ENCODE results near the gene PWWP2B. TPM values are rescaled to one million over a fixed set of nuclear protein-coding genes. Genes with fewer than 3 reads are reported as not detected.

Gene PWWP2B
- polyA plus RNA-seq, 1 donor: 23.7 TPM

- Histone ChIP-seq H3K36me3 (ENCODE audit: control insufficient read depth, insufficient read depth, low read length) (no peaks in the 10 kb centered on the region), H3K4me1 (ENCODE audit: control insufficient read depth, insufficient read depth, low read length) (peaks cover 64% of the 10 kb centered on the region), H3K27ac (ENCODE audit: low read length) (no peak overlapping the region), H3K27me3 (ENCODE audit: control insufficient read depth, insufficient read depth, low read length) (no peaks in the 10 kb centered on the region), H3K4me3 (ENCODE audit: low read length) (peak overlapping the region; percentile 23), H3K9me3 (ENCODE audit: control insufficient read depth, low read depth, low read length) (no peaks in the 10 kb centered on the region)
- no CpG with 5 or more reads among the region's 15 CpGs for WGBS (ENCODE audit: insufficient coverage, low lambda C conversion rate)
- DNase-seq: no peak
Measured at GRCh38 chr10:132453470-132453861, 56.5 kb downstream of the PWWP2B start.

DNA sequence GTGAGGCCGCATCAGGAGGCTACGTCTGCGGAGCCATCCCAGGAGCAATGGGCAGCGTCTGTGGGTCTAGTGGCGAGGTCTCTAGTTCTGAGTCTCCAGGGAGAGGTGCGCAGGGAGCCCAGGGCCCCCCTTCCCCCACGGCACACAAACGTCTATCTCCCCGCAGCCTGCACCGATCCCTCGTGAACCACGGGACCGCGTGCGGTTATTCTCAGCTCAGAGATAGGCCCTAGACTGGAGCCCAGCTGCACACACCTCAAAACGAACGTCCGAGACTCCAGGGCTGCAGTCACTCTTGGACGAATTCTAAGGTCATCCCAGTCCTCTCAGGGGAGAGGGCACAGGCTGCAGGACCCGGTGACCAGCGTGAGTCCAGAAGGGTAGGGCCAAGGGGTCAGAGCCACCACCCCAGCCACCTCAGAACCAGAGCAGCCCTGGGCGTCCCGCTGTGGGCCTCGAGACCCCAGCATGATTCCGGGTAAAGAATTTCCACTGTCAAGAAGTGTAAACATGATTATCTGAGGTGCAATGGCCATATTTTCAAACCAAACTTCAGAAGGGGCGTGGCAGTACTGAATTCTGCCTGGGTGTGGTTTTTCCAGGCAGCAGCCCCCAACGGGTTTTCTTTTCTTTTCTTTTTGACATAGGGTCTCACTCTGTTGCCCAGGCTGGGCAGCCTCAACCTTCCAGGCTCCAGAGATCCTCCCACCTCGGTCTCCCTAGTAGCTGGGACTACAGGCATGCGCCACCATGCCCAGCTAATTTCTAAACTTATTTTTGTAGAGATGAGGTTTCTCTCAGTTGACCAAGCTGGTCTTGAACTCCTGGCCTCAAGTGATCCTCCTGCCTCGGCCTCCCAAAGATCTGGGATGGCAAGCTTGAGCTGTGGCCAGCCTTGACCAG is 57.5 kb downstream of the PWWP2B start:
- Histone ChIP-seq H3K36me3 (ENCODE audit: control insufficient read depth, insufficient read depth, low read length) (no peaks in the 10 kb centered on the region), H3K4me3 (ENCODE audit: low read length) (no peak overlapping the region), H3K4me1 (ENCODE audit: control insufficient read depth, insufficient read depth, low read length) (peaks cover 71% of the 10 kb centered on the region), H3K27ac (ENCODE audit: low read length) (no peak overlapping the region), H3K9me3 (ENCODE audit: control insufficient read depth, low read depth, low read length) (peaks cover 3% of the 10 kb centered on the region), H3K27me3 (ENCODE audit: control insufficient read depth, insufficient read depth, low read length) (no peaks in the 10 kb centered on the region)
- WGBS (ENCODE audit: insufficient coverage, low lambda C conversion rate): 80% methylated on average over 1 of the region's 30 CpGs
- no peak for DNase-seq

GRCh38 chr10:132455441-132455971 is 58.5 kb downstream of the PWWP2B start:
- Histone ChIP-seq H3K9me3 (ENCODE audit: control insufficient read depth, low read depth, low read length) (peaks cover 3% of the 10 kb centered on the region), H3K27ac (ENCODE audit: low read length) (no peak overlapping the region), H3K36me3 (ENCODE audit: control insufficient read depth, insufficient read depth, low read length) (no peaks in the 10 kb centered on the region), H3K27me3 (ENCODE audit: control insufficient read depth, insufficient read depth, low read length) (no peaks in the 10 kb centered on the region), H3K4me1 (ENCODE audit: control insufficient read depth, insufficient read depth, low read length) (peaks cover 76% of the 10 kb centered on the region), H3K4me3 (ENCODE audit: low read length) (no peak overlapping the region)
- no CpG with 5 or more reads among the region's 19 CpGs for WGBS (ENCODE audit: insufficient coverage, low lambda C conversion rate)
- peak; percentile 78 to 87 for DNase-seq

- no peaks in the 10 kb centered on the region for H3K36me3 ChIP-seq (ENCODE audit: control insufficient read depth, insufficient read depth, low read length)
- H3K27me3 ChIP-seq (ENCODE audit: control insufficient read depth, insufficient read depth, low read length): no peaks in the 10 kb centered on the region
- H3K27ac ChIP-seq (ENCODE audit: low read length): no peak overlapping the region
- no CpG with 5 or more reads among the region's 17 CpGs for WGBS (ENCODE audit: insufficient coverage, low lambda C conversion rate)
- H3K9me3 ChIP-seq (ENCODE audit: control insufficient read depth, low read depth, low read length): peaks cover 3% of the 10 kb centered on the region
- peaks cover 76% of the 10 kb centered on the region for H3K4me1 ChIP-seq (ENCODE audit: control insufficient read depth, insufficient read depth, low read length)
- no peak overlapping the region for H3K4me3 ChIP-seq (ENCODE audit: low read length)
- DNase-seq: no peak
Measured at GRCh38 chr10:132455986-132456847, 59.2 kb downstream of the PWWP2B start.

DNA sequence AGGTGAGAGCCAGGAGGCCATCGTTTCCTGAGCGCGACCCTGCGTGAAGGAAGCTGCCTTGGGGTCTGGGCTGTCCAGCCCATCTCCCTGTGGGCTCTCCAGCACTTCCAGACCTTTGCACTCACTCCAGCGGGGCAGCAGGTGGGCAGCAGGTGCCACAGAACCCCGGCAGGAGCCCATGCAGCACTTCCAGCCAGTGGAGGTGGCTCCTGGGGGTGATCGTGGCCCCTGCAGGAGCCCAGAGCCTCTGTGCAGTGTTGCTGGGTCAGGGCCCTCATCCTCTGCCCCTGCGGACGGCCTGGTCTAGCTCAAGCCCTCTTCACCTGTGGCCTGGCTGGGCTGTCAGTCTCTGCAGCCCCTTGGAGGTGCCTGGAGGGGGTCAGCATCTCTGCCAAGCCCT is 59.9 kb downstream of the PWWP2B start:
- no peak overlapping the region for H3K27ac ChIP-seq (ENCODE audit: low read length)
- H3K4me1 ChIP-seq (ENCODE audit: control insufficient read depth, insufficient read depth, low read length): peaks cover 80% of the 10 kb centered on the region
- WGBS (ENCODE audit: insufficient coverage, low lambda C conversion rate): no CpG with 5 or more reads among the region's 9 CpGs
- H3K27me3 ChIP-seq (ENCODE audit: control insufficient read depth, insufficient read depth, low read length): no peaks in the 10 kb centered on the region
- H3K4me3 ChIP-seq (ENCODE audit: low read length): no peak overlapping the region
- no peak for DNase-seq
- peaks cover 3% of the 10 kb centered on the region for H3K9me3 ChIP-seq (ENCODE audit: control insufficient read depth, low read depth, low read length)
- no peaks in the 10 kb centered on the region for H3K36me3 ChIP-seq (ENCODE audit: control insufficient read depth, insufficient read depth, low read length)

GRCh38 chr10:132457328-132458070 is 60.5 kb downstream of the PWWP2B start:
- Histone ChIP-seq H3K27me3 (ENCODE audit: control insufficient read depth, insufficient read depth, low read length) (no peaks in the 10 kb centered on the region), H3K9me3 (ENCODE audit: control insufficient read depth, low read depth, low read length) (peaks cover 3% of the 10 kb centered on the region), H3K36me3 (ENCODE audit: control insufficient read depth, insufficient read depth, low read length) (no peaks in the 10 kb centered on the region), H3K4me3 (ENCODE audit: low read length) (no peak overlapping the region), H3K4me1 (ENCODE audit: control insufficient read depth, insufficient read depth, low read length) (peaks cover 76% of the 10 kb centered on the region), H3K27ac (ENCODE audit: low read length) (no peak overlapping the region)
- no peak for DNase-seq
- no CpG with 5 or more reads among the region's 24 CpGs for WGBS (ENCODE audit: insufficient coverage, low lambda C conversion rate)

DNA sequence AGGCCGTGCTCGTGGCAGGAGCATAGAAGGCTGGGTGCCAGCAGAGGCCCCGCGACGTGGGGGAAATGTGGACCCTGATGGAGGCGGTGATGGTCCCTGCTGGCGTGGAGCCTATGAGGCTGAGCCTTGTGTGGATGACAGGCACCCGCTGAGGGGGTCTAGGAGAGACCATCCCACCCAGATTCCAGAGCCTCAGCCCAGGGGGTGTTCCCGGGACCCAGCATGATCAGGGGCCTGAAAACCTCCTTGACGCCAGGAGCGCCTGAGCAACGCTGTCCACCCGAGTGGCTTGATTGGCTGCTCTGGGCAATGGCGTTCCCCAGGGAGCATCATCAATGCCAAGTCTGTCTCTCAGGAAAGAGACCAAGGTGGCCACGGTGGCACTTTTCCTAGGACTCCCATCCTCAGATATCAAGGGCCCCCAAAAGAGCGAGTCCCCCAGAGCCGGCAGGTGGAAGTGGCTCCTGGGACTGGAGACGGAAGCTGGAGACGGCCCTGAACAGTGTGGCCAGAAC is 61.1 kb downstream of the PWWP2B start:
- no CpG with 5 or more reads among the region's 19 CpGs for WGBS (ENCODE audit: insufficient coverage, low lambda C conversion rate)
- H3K36me3 ChIP-seq (ENCODE audit: control insufficient read depth, insufficient read depth, low read length): no peaks in the 10 kb centered on the region
- H3K27me3 ChIP-seq (ENCODE audit: control insufficient read depth, insufficient read depth, low read length): no peaks in the 10 kb centered on the region
- H3K4me3 ChIP-seq (ENCODE audit: low read length): no peak overlapping the region
- H3K4me1 ChIP-seq (ENCODE audit: control insufficient read depth, insufficient read depth, low read length): peaks cover 71% of the 10 kb centered on the region
- no peak overlapping the region for H3K27ac ChIP-seq (ENCODE audit: low read length)
- peaks cover 3% of the 10 kb centered on the region for H3K9me3 ChIP-seq (ENCODE audit: control insufficient read depth, low read depth, low read length)
- DNase-seq: no peak

- H3K27me3 ChIP-seq (ENCODE audit: control insufficient read depth, insufficient read depth, low read length): no peaks in the 10 kb centered on the region
- H3K36me3 ChIP-seq (ENCODE audit: control insufficient read depth, insufficient read depth, low read length): no peaks in the 10 kb centered on the region
- peaks cover 66% of the 10 kb centered on the region for H3K4me1 ChIP-seq (ENCODE audit: control insufficient read depth, insufficient read depth, low read length)
- peak; percentile 59 to 83 for DNase-seq
- H3K27ac ChIP-seq (ENCODE audit: low read length): peak overlapping the region; percentile 68
- WGBS (ENCODE audit: insufficient coverage, low lambda C conversion rate): no CpG with 5 or more reads among the region's 31 CpGs
- no peak overlapping the region for H3K4me3 ChIP-seq (ENCODE audit: low read length)
- peaks cover 3% of the 10 kb centered on the region for H3K9me3 ChIP-seq (ENCODE audit: control insufficient read depth, low read depth, low read length)
Measured at GRCh38 chr10:132458586-132459300, 61.7 kb downstream of the PWWP2B start.

GRCh38 chr10:132459301-132460003 is 62.5 kb downstream of the PWWP2B start:
- Histone ChIP-seq H3K9me3 (ENCODE audit: control insufficient read depth, low read depth, low read length) (peaks cover 3% of the 10 kb centered on the region), H3K36me3 (ENCODE audit: control insufficient read depth, insufficient read depth, low read length) (no peaks in the 10 kb centered on the region), H3K27me3 (ENCODE audit: control insufficient read depth, insufficient read depth, low read length) (no peaks in the 10 kb centered on the region), H3K27ac (ENCODE audit: low read length) (peak overlapping the region; percentile 68), H3K4me1 (ENCODE audit: control insufficient read depth, insufficient read depth, low read length) (peaks cover 64% of the 10 kb centered on the region), H3K4me3 (ENCODE audit: low read length) (no peak overlapping the region)
- DNase-seq: peak; percentile 67 to 86
- no CpG with 5 or more reads among the region's 23 CpGs for WGBS (ENCODE audit: insufficient coverage, low lambda C conversion rate)

Measured in large intestine (tissue), 3 donors.